Activated T-cell treated with anti-CD3 and anti-CD28 coated beads, Interleukin-2, amount 50 U/mL, for 72 hours (primary cell): ENCODE measurements around the gene SPON1. TPM values are rescaled to one million over a fixed set of nuclear protein-coding genes. Genes with fewer than 3 reads are reported as not detected.
"Not testable (repeated sequence)": the region's sequence is repeated elsewhere in the genome, so short reads cannot be mapped to it uniquely, and the experiment has no call there.

Experiments
- ATAC-seq, 2 donors: fragments of 150-1000 bp; cut with Tn5 transposase; replicated peaks in 1 of 2; 2 replicates each; pipeline ENCODE4 v1.10.0; 2021; ENCODE audit warnings: moderate library complexity in 2 of 2, mild to moderate bottlenecking in 1 of 2
- DNase-seq, 2 donors: peaks; one replicate each; pipeline ENCODE4 v3.0.0; 2021 to 2022; ENCODE audit warnings: mixed read lengths in 1 of 2
- H3K27ac Mint-ChIP-seq: one replicate; pipeline ENCODE4 v1.8.0; 2022; ENCODE audit warnings: mild to moderate bottlenecking, moderate library complexity, mixed read lengths
- H3K27me3 Mint-ChIP-seq: one replicate; pipeline ENCODE4 v1.8.0; 2022; ENCODE audit warnings: low read depth, mixed read lengths
- H3K36me3 Mint-ChIP-seq, 2 donors: one replicate each; pipeline ENCODE4 v1.8.0; 2022; ENCODE audit warnings: mixed read lengths in 2 of 2, mild to moderate bottlenecking in 1 of 2; ENCODE audit not compliant: insufficient read depth in 2 of 2
- H3K4me1 Mint-ChIP-seq: one replicate; pipeline ENCODE4 v1.8.0; 2022; ENCODE audit warnings: low read depth, mixed read lengths
- H3K4me3 Mint-ChIP-seq, 2 donors: one replicate each; pipeline ENCODE4 v1.8.0; 2022; ENCODE audit warnings: mild to moderate bottlenecking in 2 of 2, mixed read lengths in 2 of 2, moderate library complexity in 2 of 2
- H3K9me3 Mint-ChIP-seq, 2 donors: one replicate each; pipeline ENCODE4 v1.8.0; 2022; ENCODE audit warnings: mixed read lengths in 2 of 2
- total RNA-seq, 2 donors: library from RNA; stranded (reverse); gene quantifications; one replicate each; pipeline ENCODE4 v1.2.3, GENCODE V29; 2022

Gene SPON1
- total RNA-seq, 2 donors from 2014 or later, result 0.12 to 0.16 TPM

- DNase-seq (no peak), ATAC-seq (no peak)
- H3K27ac Mint-ChIP-seq, result no peak overlapping the region
- no peaks in the 10 kb centered on the region for H3K36me3 Mint-ChIP-seq
- H3K4me1 Mint-ChIP-seq, result peaks cover 20% of the 10 kb centered on the region
- no peaks in the 10 kb centered on the region for H3K27me3 Mint-ChIP-seq
- H3K9me3 Mint-ChIP-seq, result peaks cover 0 to 6% of the 10 kb centered on the region in 2 donors
- H3K4me3 Mint-ChIP-seq, result no peak overlapping the region
Observed at GRCh38 chr11:13929395-13929891, 33.1 kb upstream of the SPON1 start.

DNA sequence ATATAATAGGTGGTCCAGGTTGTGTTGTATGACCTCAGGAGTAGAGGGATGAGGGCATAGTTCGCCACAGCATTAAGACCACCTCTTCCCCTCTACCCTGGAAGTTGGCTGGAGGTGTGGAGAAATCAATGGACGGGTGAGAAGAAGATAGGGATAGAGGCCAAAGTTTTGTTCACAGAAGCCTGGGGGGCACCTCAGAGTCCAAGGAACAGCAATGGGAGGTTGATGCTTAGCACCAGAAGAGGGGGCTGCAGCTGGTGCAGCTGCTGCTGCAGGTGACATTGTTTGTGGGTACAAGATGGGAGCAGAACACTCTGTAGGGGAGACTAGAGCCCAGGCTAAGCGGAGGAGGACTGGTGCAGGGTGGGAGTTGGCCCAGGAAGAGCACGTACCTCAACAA is 31.2 kb upstream of the SPON1 start:
- Mint-ChIP-seq H3K27me3 (no peaks in the 10 kb centered on the region), H3K4me3 (no peak overlapping the region), H3K4me1 (peaks cover 14% of the 10 kb centered on the region), H3K36me3 (peaks cover 1 to 2% of the 10 kb centered on the region in 2 donors), H3K9me3 (peaks cover 0 to 5% of the 10 kb centered on the region in 2 donors), H3K27ac (no peak overlapping the region)
- no peak for ATAC-seq
- DNase-seq, result no peak

GRCh38 chr11:13937154-13937553 is 25.4 kb upstream of the SPON1 start:
- not testable (repeated sequence) for H3K4me3 Mint-ChIP-seq, H3K27me3 Mint-ChIP-seq, H3K9me3 Mint-ChIP-seq, H3K27ac Mint-ChIP-seq, DNase-seq, ATAC-seq
- peaks cover 18% of the 10 kb centered on the region for H3K4me1 Mint-ChIP-seq
- H3K36me3 Mint-ChIP-seq, result peaks cover 5 to 14% of the 10 kb centered on the region in 2 donors

DNA sequence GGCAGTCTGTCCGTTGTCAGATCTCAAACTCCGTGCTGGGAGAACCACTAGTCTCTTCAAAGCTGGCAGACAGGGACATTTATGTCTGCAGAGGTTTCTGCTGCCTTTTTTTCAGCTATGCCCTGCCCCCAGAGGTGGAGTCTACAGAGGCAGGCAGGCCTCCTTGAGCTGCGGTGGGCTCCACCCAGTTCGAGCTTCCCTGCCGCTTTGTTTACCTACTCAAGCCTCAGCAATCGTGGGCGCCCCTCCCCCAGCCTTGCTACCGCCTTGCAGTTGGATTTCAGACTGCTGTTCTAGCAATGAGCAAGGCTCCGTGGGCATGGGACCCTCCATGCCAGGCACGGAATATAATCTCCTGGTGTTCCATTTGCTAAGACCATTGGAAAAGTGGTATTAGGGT is 23.7 kb upstream of the SPON1 start:
- not testable (repeated sequence) for H3K27me3 Mint-ChIP-seq, H3K27ac Mint-ChIP-seq, H3K9me3 Mint-ChIP-seq, ATAC-seq, DNase-seq
- H3K4me3 Mint-ChIP-seq, result peak overlapping the region in 1 of 2 donors; percentile 10
- H3K36me3 Mint-ChIP-seq, result peaks cover 5 to 14% of the 10 kb centered on the region in 2 donors
- H3K4me1 Mint-ChIP-seq, result peaks cover 23% of the 10 kb centered on the region

GRCh38 chr11:13939961-13940906 is 22.3 kb upstream of the SPON1 start:
- Mint-ChIP-seq H3K27ac (no peak overlapping the region), H3K36me3 (peaks cover 3 to 12% of the 10 kb centered on the region in 2 donors), H3K27me3 (no peaks in the 10 kb centered on the region), H3K4me3 (no peak overlapping the region), H3K9me3 (peaks cover 4 to 8% of the 10 kb centered on the region in 2 donors), H3K4me1 (peaks cover 23% of the 10 kb centered on the region)
- ATAC-seq (peak; percentile 81 to 92), DNase-seq (peak in 1 of 2 donors; percentile 23)

- Mint-ChIP-seq H3K4me1 (peaks cover 23% of the 10 kb centered on the region), H3K4me3 (no peak overlapping the region)
Observed at GRCh38 chr11:13940907-13941256, 21.6 kb upstream of the SPON1 start.

DNA sequence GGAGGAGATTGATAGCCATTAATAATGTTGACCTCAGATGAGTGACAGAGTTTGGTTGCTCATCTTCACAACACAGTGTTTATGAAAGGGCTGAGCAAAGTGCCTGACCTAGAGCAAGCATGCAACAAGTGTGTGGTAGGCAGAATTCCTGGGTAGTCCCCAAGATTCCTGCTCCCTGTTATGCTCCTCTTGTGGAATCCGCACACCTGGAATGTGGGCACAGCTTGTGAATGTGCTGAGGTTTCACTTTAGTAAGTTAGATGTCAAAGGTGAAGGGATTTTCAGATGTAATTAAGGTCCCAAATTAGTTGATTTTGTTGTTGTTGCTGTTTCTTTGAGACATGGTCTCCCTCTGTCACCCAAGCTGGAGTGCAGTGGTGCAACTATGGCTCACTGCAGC is 20.7 kb upstream of the SPON1 start:
- H3K27ac Mint-ChIP-seq, result no peak overlapping the region
- H3K9me3 Mint-ChIP-seq, result peaks cover 3 to 4% of the 10 kb centered on the region in 2 donors
- H3K27me3 Mint-ChIP-seq, result no peaks in the 10 kb centered on the region
- H3K36me3 Mint-ChIP-seq, result peaks cover 3 to 12% of the 10 kb centered on the region in 2 donors
- DNase-seq, result no peak
- no peak for ATAC-seq
- no peak overlapping the region for H3K4me3 Mint-ChIP-seq
- peaks cover 23% of the 10 kb centered on the region for H3K4me1 Mint-ChIP-seq

More at GRCh38 chr11:13940907-13941256, 21.6 kb upstream of the SPON1 start:
- H3K36me3 Mint-ChIP-seq, result peaks cover 3 to 12% of the 10 kb centered on the region in 2 donors
- peak in 1 of 2 donors; percentile 9 for ATAC-seq
- H3K27me3 Mint-ChIP-seq, result no peaks in the 10 kb centered on the region
- peaks cover 4 to 8% of the 10 kb centered on the region in 2 donors for H3K9me3 Mint-ChIP-seq
- DNase-seq, result no peak
- no peak overlapping the region for H3K27ac Mint-ChIP-seq

DNA sequence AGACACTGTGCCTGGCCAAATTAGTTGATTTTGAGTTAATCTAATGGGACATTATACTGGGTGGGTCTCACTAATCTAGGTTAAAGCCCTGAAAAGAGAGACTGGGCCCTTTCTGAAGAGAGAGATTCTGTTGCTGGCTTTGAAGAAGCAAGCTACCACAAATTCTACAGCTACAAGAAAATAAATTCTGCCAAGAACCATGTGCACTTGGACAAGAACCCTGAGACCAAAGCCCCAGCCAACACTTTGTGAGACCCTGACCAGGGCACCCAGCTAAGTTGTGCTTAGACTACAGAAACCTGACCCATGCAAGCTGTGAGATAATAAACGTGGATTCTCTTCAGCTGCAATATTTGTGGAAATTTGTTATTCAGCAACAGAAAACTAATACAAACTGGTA is 20.1 kb upstream of the SPON1 start:
- DNase-seq, result no peak
- Mint-ChIP-seq H3K4me3 (no peak overlapping the region), H3K27ac (no peak overlapping the region), H3K36me3 (peaks cover 3 to 9% of the 10 kb centered on the region in 2 donors), H3K9me3 (peaks cover 3% of the 10 kb centered on the region in 2 donors), H3K27me3 (no peaks in the 10 kb centered on the region), H3K4me1 (peaks cover 26% of the 10 kb centered on the region)
- ATAC-seq, result no peak

DNA sequence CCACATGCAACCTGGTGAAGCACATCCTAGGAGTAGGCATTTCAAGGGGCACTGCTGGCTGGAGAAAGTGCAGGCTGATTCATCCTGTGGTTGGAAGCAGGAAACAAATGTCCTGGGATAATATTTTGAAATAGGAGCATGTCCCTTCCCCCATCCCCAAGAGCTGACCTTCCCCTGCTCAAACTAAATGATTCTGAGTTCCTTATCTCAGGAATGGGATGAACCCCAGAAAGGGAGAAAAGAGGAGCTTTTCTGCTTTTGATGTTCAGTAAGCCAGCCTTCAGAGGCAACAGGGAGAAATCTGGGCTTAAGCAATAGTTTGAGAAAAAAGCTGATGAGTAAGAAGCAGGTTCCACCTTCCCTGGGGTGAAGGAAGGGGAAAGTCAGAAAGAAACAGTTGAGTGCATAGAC is 19.5 kb upstream of the SPON1 start:
- peaks cover 2 to 5% of the 10 kb centered on the region in 2 donors for H3K36me3 Mint-ChIP-seq
- DNase-seq (no peak), ATAC-seq (no peak)
- no peak overlapping the region for H3K27ac Mint-ChIP-seq
- peaks cover 28% of the 10 kb centered on the region for H3K4me1 Mint-ChIP-seq
- no peaks in the 10 kb centered on the region for H3K27me3 Mint-ChIP-seq
- peaks cover 2% of the 10 kb centered on the region in 2 donors for H3K9me3 Mint-ChIP-seq
- no peak overlapping the region for H3K4me3 Mint-ChIP-seq

DNA sequence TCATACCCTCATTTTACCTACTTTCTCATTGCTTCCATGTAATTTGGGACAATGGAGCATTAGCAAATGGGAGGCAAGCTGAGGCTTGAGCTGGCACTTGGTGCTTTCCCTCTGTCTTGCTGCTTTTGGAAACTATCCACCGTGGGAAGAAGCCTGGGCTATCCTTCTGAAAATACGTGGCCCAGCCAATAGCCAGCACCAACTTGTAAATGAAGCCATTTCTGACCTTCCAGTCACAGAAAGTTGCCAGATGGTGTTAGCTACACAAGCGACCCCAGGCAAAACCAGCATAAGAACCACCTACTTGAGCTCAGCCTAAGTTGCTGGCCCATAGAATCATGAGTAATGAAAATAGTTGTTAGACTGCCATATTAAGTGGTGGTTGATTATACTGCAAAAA is 18.5 kb upstream of the SPON1 start:
- DNase-seq (no peak), ATAC-seq (no peak)
- Mint-ChIP-seq H3K27me3 (no peaks in the 10 kb centered on the region), H3K9me3 (no peaks in the 10 kb centered on the region), H3K36me3 (no peaks in the 10 kb centered on the region), H3K4me3 (no peak overlapping the region), H3K27ac (no peak overlapping the region), H3K4me1 (peaks cover 20% of the 10 kb centered on the region)

DNA sequence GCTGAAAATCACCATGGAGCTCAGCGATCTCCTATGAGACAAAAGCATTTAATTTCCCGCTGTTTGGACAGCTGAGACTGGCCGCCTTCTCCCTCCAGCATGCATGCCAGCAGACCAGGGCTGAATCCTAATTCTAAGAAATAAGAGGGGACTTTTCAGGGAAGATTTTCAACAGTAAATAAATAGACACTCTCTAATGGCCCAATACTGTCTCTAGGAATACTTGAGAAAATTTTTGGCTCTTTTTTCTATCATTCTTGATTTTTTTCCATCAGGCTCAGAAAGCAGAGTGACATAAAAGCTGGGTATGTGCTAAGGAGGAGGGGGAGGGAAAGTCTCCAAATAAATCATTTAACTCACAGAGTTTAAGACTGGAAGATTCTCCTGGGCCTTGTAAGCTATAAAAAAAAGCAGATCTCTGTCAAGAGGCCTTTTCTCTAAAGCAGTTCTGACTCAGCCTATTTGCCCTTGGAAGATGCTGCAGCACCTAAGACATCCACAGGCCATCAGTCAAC is 17.6 kb upstream of the SPON1 start:
- no peak overlapping the region for H3K27ac Mint-ChIP-seq
- DNase-seq, result no peak
- H3K27me3 Mint-ChIP-seq, result no peaks in the 10 kb centered on the region
- H3K4me1 Mint-ChIP-seq, result peaks cover 19% of the 10 kb centered on the region
- no peak overlapping the region for H3K4me3 Mint-ChIP-seq
- no peaks in the 10 kb centered on the region for H3K9me3 Mint-ChIP-seq
- ATAC-seq, result no peak
- H3K36me3 Mint-ChIP-seq, result no peaks in the 10 kb centered on the region

DNA sequence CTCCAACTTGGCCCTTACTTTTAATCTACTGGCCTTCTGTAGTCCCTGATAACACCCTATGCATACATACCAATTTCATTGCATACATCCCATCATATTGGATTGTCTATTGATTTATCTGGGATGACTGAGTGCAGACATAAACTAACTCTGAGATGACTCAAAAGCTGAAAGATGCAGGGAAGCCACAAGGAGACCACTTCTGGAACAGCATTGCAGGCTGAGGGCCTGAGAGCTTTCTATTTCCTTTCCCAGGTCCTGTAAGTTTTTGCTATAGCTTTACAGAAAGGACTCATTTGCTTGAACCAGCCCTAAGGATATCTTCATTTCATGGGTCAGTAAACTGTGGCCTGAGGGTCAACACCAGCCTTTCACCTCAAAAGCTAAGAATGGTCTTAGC is 15.1 kb upstream of the SPON1 start:
- Mint-ChIP-seq H3K27ac (no peak overlapping the region), H3K9me3 (no peaks in the 10 kb centered on the region), H3K27me3 (no peaks in the 10 kb centered on the region), H3K4me3 (no peak overlapping the region), H3K4me1 (peaks cover 9% of the 10 kb centered on the region), H3K36me3 (no peaks in the 10 kb centered on the region)
- no peak for DNase-seq
- ATAC-seq, result no peak

GRCh38 chr11:13949876-13950275 is 12.6 kb upstream of the SPON1 start:
- ATAC-seq, result no peak
- Mint-ChIP-seq H3K27ac (no peak overlapping the region), H3K9me3 (no peaks in the 10 kb centered on the region), H3K36me3 (no peaks in the 10 kb centered on the region), H3K4me1 (peaks cover 5% of the 10 kb centered on the region), H3K4me3 (no peak overlapping the region), H3K27me3 (no peaks in the 10 kb centered on the region)
- DNase-seq, result no peak
